ENCODE data around the gene RNF20. TPM values are rescaled to one million over a fixed set of nuclear protein-coding genes. Genes with fewer than 3 reads are reported as not detected.

RNF20 gene
- total and polyA plus RNA-seq, 4 donors, result 8.3 to 13.9 (median 10.9) TPM

- WGBS, result 91% methylated on average over 19 of the region's 19 CpGs
- Histone ChIP-seq H3K27me3 (ENCODE audit: control insufficient read depth in 4 of 4, insufficient read depth in 4 of 4, low read length in 3 of 4) (no peaks in the 10 kb centered on the region), H3K4me3 (ENCODE audit: low read depth in 1 of 3, low read length in 3 of 3) (no peak within 1 kb of the TSS), H3K9ac (ENCODE audit: low read depth in 1 of 2, low read length in 2 of 2) (no peak within 1 kb of the TSS), H3K36me3 (ENCODE audit: control insufficient read depth in 4 of 4, insufficient read depth in 3 of 4, low read depth in 1 of 4, low read length in 3 of 4) (no peaks in the 10 kb centered on the region), H3K27ac (ENCODE audit: low read depth in 1 of 2, low read length in 2 of 2) (no peak within 1 kb of the TSS), H3K4me1 (ENCODE audit: control insufficient read depth in 4 of 4, insufficient read depth in 4 of 4, low read length in 3 of 4) (no peaks in the 10 kb centered on the region), H3K9me3 (ENCODE audit: control insufficient read depth in 4 of 4, low read length in 3 of 4) (no peaks in the 10 kb centered on the region)
- DNase-seq (ENCODE audit: low spot score), result no peak
- TF ChIP-seq FOXA2 (IDR thresholded peaks at IDR 0.05) (no peak), ZBTB33 (IDR thresholded peaks at IDR 0.05) (no peak), TAF1 (conservative IDR thresholded peaks at IDR 0.05) (no peak), JUND (IDR thresholded peaks at IDR 0.05) (no peak), CTCF (IDR thresholded peaks at IDR 0.05; ENCODE audit: low read depth, low read length, missing input control) (no peak), HNF4G (IDR thresholded peaks at IDR 0.05) (no peak), GABPA (IDR thresholded peaks at IDR 0.05 in 1 of 2, conservative IDR thresholded peaks at IDR 0.05 in 1 of 2) (no peak), YY1 (IDR thresholded peaks at IDR 0.05) (no peak)
Observed at GRCh38 chr9:101594796-101595195, 61.1 kb downstream of the RNF20 start, which contains the start of gene PPP3R2. Gene PPP3R2, minus strand, starts transcription at chr9:101594969. Its CDS starts 48 bp downstream, at chr9:101594921.

GRCh38 chr9:101601904-101602765 is 68.5 kb downstream of the RNF20 start:
- TF ChIP-seq JUND (IDR thresholded peaks at IDR 0.05) (no peak), CTCF (IDR thresholded peaks at IDR 0.05; ENCODE audit: low read depth, low read length, missing input control) (peak; percentile 77), RAD21 (IDR thresholded peaks at IDR 0.05) (peak; percentile 94 to 96)
- H3K4me3 ChIP-seq (ENCODE audit: low read depth in 1 of 3, low read length in 3 of 3), result no peak overlapping the region
- no peaks in the 10 kb centered on the region for H3K27me3 ChIP-seq (ENCODE audit: control insufficient read depth in 4 of 4, insufficient read depth in 4 of 4, low read length in 3 of 4)
- no peak overlapping the region for H3K9ac ChIP-seq (ENCODE audit: low read depth in 1 of 2, low read length in 2 of 2)
- no peaks in the 10 kb centered on the region for H3K9me3 ChIP-seq (ENCODE audit: control insufficient read depth in 4 of 4, low read length in 3 of 4)
- H3K4me1 ChIP-seq (ENCODE audit: control insufficient read depth in 4 of 4, insufficient read depth in 4 of 4, low read length in 3 of 4), result peaks cover 0 to 19% (median 14%) of the 10 kb centered on the region in 4 donors
- no peak for DNase-seq (ENCODE audit: low spot score)
- H3K27ac ChIP-seq (ENCODE audit: low read depth in 1 of 2, low read length in 2 of 2), result no peak overlapping the region
- no peaks in the 10 kb centered on the region for H3K36me3 ChIP-seq (ENCODE audit: control insufficient read depth in 4 of 4, insufficient read depth in 3 of 4, low read depth in 1 of 4, low read length in 3 of 4)
- WGBS, result 20% methylated on average over 11 of the region's 11 CpGs

GRCh38 chr9:101604296-101604695 is 70.6 kb downstream of the RNF20 start:
- no peak overlapping the region for H3K4me3 ChIP-seq (ENCODE audit: low read depth in 1 of 3, low read length in 3 of 3)
- no peaks in the 10 kb centered on the region for H3K36me3 ChIP-seq (ENCODE audit: control insufficient read depth in 4 of 4, insufficient read depth in 3 of 4, low read depth in 1 of 4, low read length in 3 of 4)
- H3K4me1 ChIP-seq (ENCODE audit: control insufficient read depth in 4 of 4, insufficient read depth in 4 of 4, low read length in 3 of 4), result peaks cover 0 to 28% (median 16%) of the 10 kb centered on the region in 4 donors
- no peaks in the 10 kb centered on the region for H3K9me3 ChIP-seq (ENCODE audit: control insufficient read depth in 4 of 4, low read length in 3 of 4)
- no peak overlapping the region for H3K9ac ChIP-seq (ENCODE audit: low read depth in 1 of 2, low read length in 2 of 2)
- WGBS, result 77% methylated on average over 2 of the region's 2 CpGs
- no peak for DNase-seq (ENCODE audit: low spot score)
- H3K27me3 ChIP-seq (ENCODE audit: control insufficient read depth in 4 of 4, insufficient read depth in 4 of 4, low read length in 3 of 4), result no peaks in the 10 kb centered on the region
- H3K27ac ChIP-seq (ENCODE audit: low read depth in 1 of 2, low read length in 2 of 2), result no peak overlapping the region
- TF ChIP-seq JUND (IDR thresholded peaks at IDR 0.05) (no peak), RAD21 (IDR thresholded peaks at IDR 0.05) (no peak), RXRA (IDR thresholded peaks at IDR 0.05) (no peak), SP1 (IDR thresholded peaks at IDR 0.05) (no peak), FOXA2 (IDR thresholded peaks at IDR 0.05) (no peak), HNF4A (conservative IDR thresholded peaks at IDR 0.05) (no peak), MAX (IDR thresholded peaks at IDR 0.05) (no peak), GABPA (IDR thresholded peaks at IDR 0.05 in 1 of 2, conservative IDR thresholded peaks at IDR 0.05 in 1 of 2) (no peak), HNF4G (IDR thresholded peaks at IDR 0.05) (no peak), FOXA1 (IDR thresholded peaks at IDR 0.05) (no peak), CTCF (IDR thresholded peaks at IDR 0.05; ENCODE audit: low read depth, low read length, missing input control) (no peak), ATF3 (IDR thresholded peaks at IDR 0.05) (no peak)
